ENCODE measurements around the gene CCDC152.

The CCDC152 gene

GRCh38 chr5:42772265-42772993 is 15.8 kb downstream of the CCDC152 start:
- no peaks in the 10 kb centered on the region for H3K9me3 ChIP-seq
- H3K4me2 ChIP-seq: no peak overlapping the region
- no peaks in the 10 kb centered on the region for H3K27me3 ChIP-seq
- no peaks in the 10 kb centered on the region for H4K20me1 ChIP-seq
- no peaks in the 10 kb centered on the region for H3K36me3 ChIP-seq
- no peak overlapping the region for H3K27ac ChIP-seq
- H3K9ac ChIP-seq: no peak overlapping the region
- peaks cover 6% of the 10 kb centered on the region; the same call in 1 of the 2 replicates for H3K4me1 ChIP-seq
- no peak overlapping the region for H3K4me3 ChIP-seq
- TF ChIP-seq Cebpa-rat (IDR thresholded peaks at IDR 0.05): no peak

GRCh38 chr5:42779083-42779482 is 22.5 kb downstream of the CCDC152 start:
- no peaks in the 10 kb centered on the region for H3K36me3 ChIP-seq
- no peak overlapping the region for H3K4me3 ChIP-seq
- no peak overlapping the region for H3K27ac ChIP-seq
- no peak overlapping the region for H3K9ac ChIP-seq
- H3K9me3 ChIP-seq: no peaks in the 10 kb centered on the region
- no peaks in the 10 kb centered on the region for H4K20me1 ChIP-seq
- no peak overlapping the region for H3K4me2 ChIP-seq
- TF ChIP-seq Cebpa-rat (IDR thresholded peaks at IDR 0.05): no peak
- no peaks in the 10 kb centered on the region for H3K4me1 ChIP-seq
- H3K27me3 ChIP-seq: no peaks in the 10 kb centered on the region

GRCh38 chr5:42781584-42781983 is 25.0 kb downstream of the CCDC152 start:
- Histone ChIP-seq H3K4me3 (no peak overlapping the region), H3K36me3 (no peaks in the 10 kb centered on the region), H3K27ac (no peak overlapping the region), H3K27me3 (no peaks in the 10 kb centered on the region), H3K4me2 (no peak overlapping the region), H3K9ac (no peak overlapping the region), H3K9me3 (peaks cover 15% of the 10 kb centered on the region), H3K4me1 (no peaks in the 10 kb centered on the region), H4K20me1 (no peaks in the 10 kb centered on the region)
- no peak for TF ChIP-seq Cebpa-rat (IDR thresholded peaks at IDR 0.05)

- peaks cover 38% of the 10 kb centered on the region for H3K9me3 ChIP-seq
Measured at GRCh38 chr5:42784132-42784531, 27.5 kb downstream of the CCDC152 start.

GRCh38 chr5:42785756-42786155 is 29.1 kb downstream of the CCDC152 start:
- Histone ChIP-seq H3K4me2 (no peak overlapping the region), H3K27ac (no peak overlapping the region), H3K9ac (no peak overlapping the region), H3K4me3 (no peak overlapping the region), H3K4me1 (no peaks in the 10 kb centered on the region), H3K9me3 (peaks cover 39% of the 10 kb centered on the region), H4K20me1 (no peaks in the 10 kb centered on the region), H3K36me3 (no peaks in the 10 kb centered on the region), H3K27me3 (no peaks in the 10 kb centered on the region)
- no peak for TF ChIP-seq Cebpa-rat (IDR thresholded peaks at IDR 0.05)

More at GRCh38 chr5:42784132-42784531, 27.5 kb downstream of the CCDC152 start:
- Histone ChIP-seq H3K4me1 (no peaks in the 10 kb centered on the region), H3K4me2 (no peak overlapping the region), H3K27me3 (no peaks in the 10 kb centered on the region), H3K36me3 (no peaks in the 10 kb centered on the region), H3K4me3 (no peak overlapping the region), H4K20me1 (no peaks in the 10 kb centered on the region), H3K27ac (no peak overlapping the region), H3K9ac (no peak overlapping the region)
- TF ChIP-seq Cebpa-rat (IDR thresholded peaks at IDR 0.05): no peak

GRCh38 chr5:42787073-42787472 is 30.5 kb downstream of the CCDC152 start:
- Histone ChIP-seq H3K9me3 (peaks cover 39% of the 10 kb centered on the region), H3K4me1 (no peaks in the 10 kb centered on the region), H4K20me1 (no peaks in the 10 kb centered on the region), H3K4me3 (no peak overlapping the region), H3K27ac (no peak overlapping the region), H3K36me3 (no peaks in the 10 kb centered on the region), H3K9ac (no peak overlapping the region), H3K27me3 (no peaks in the 10 kb centered on the region), H3K4me2 (no peak overlapping the region)
- TF ChIP-seq Cebpa-rat (IDR thresholded peaks at IDR 0.05): no peak

- Histone ChIP-seq H3K27me3 (no peaks in the 10 kb centered on the region), H3K9ac (no peak overlapping the region), H3K9me3 (peaks cover 39% of the 10 kb centered on the region), H3K27ac (no peak overlapping the region), H3K4me2 (no peak overlapping the region), H4K20me1 (no peaks in the 10 kb centered on the region), H3K36me3 (no peaks in the 10 kb centered on the region), H3K4me3 (no peak overlapping the region), H3K4me1 (no peaks in the 10 kb centered on the region)
- no peak for TF ChIP-seq Cebpa-rat (IDR thresholded peaks at IDR 0.05)
Measured at GRCh38 chr5:42787845-42788244, 31.2 kb downstream of the CCDC152 start.

GRCh38 chr5:42791151-42791550 is 34.5 kb downstream of the CCDC152 start:
- H3K9ac ChIP-seq: no peak overlapping the region
- no peak overlapping the region for H3K4me3 ChIP-seq
- H3K4me2 ChIP-seq: no peak overlapping the region
- no peaks in the 10 kb centered on the region for H3K27me3 ChIP-seq
- no peaks in the 10 kb centered on the region for H4K20me1 ChIP-seq
- H3K4me1 ChIP-seq: no peaks in the 10 kb centered on the region
- H3K36me3 ChIP-seq: no peaks in the 10 kb centered on the region
- H3K27ac ChIP-seq: no peak overlapping the region
- no peak for TF ChIP-seq Cebpa-rat (IDR thresholded peaks at IDR 0.05)
- H3K9me3 ChIP-seq: peaks cover 29% of the 10 kb centered on the region

- no peak overlapping the region for H3K9ac ChIP-seq
- H3K9me3 ChIP-seq: 0 out of 2 replicates have a peak, but pooled peaks cover 2% of the 10 kb centered on the region
- H4K20me1 ChIP-seq: no peaks in the 10 kb centered on the region
- no peaks in the 10 kb centered on the region for H3K4me1 ChIP-seq
- H3K4me3 ChIP-seq: no peak overlapping the region
- H3K4me2 ChIP-seq: no peak overlapping the region
- no peaks in the 10 kb centered on the region for H3K27me3 ChIP-seq
- H3K27ac ChIP-seq: no peak overlapping the region
- H3K36me3 ChIP-seq: no peaks in the 10 kb centered on the region
- no peak for TF ChIP-seq Cebpa-rat (IDR thresholded peaks at IDR 0.05)
Measured at GRCh38 chr5:42798284-42799240, 41.9 kb downstream of the CCDC152 start.

GRCh38 chr5:42799241-42799608 is 42.6 kb downstream of the CCDC152 start:
- Histone ChIP-seq H3K4me1 (no peaks in the 10 kb centered on the region), H3K36me3 (no peaks in the 10 kb centered on the region), H3K4me2 (no peak overlapping the region)

More at GRCh38 chr5:42799241-42799608, 42.6 kb downstream of the CCDC152 start:
- Histone ChIP-seq H3K27me3 (no peaks in the 10 kb centered on the region), H3K4me3 (no peak overlapping the region), H3K9ac (no peak overlapping the region), H3K9me3 (0 out of 2 replicates have a peak, but pooled peaks cover 2% of the 10 kb centered on the region), H4K20me1 (no peaks in the 10 kb centered on the region), H3K27ac (no peak overlapping the region)
- no peak for TF ChIP-seq Cebpa-rat (IDR thresholded peaks at IDR 0.05)
